Vagina (tissue), 2 donors: ENCODE results near the gene COL26A1.

ENCODE experiments used
- POLR2A ChIP-seq, 2 donors: fragments of 450-650 bp; IDR thresholded peaks; one replicate each; pipeline ENCODE4 v1.6.1; 2017; ENCODE audit warnings: antibody characterized with exemption in 2 of 2, mild to moderate bottlenecking in 2 of 2, moderate library complexity in 2 of 2
- TF ChIP-seq, protein P1 (sequence below), 3 experiments: fragments of 450-650 bp in 2 of 3; fragments of 200-600 bp in 1 of 3; sonication (generic) in 1 of 3; IDR thresholded peaks; one replicate each; pipeline ENCODE4 v1.5.1; 2017 to 2019; ENCODE audit warnings: antibody characterized with exemption in 3 of 3, mild to moderate bottlenecking in 2 of 3, moderate library complexity in 2 of 3

DNA sequence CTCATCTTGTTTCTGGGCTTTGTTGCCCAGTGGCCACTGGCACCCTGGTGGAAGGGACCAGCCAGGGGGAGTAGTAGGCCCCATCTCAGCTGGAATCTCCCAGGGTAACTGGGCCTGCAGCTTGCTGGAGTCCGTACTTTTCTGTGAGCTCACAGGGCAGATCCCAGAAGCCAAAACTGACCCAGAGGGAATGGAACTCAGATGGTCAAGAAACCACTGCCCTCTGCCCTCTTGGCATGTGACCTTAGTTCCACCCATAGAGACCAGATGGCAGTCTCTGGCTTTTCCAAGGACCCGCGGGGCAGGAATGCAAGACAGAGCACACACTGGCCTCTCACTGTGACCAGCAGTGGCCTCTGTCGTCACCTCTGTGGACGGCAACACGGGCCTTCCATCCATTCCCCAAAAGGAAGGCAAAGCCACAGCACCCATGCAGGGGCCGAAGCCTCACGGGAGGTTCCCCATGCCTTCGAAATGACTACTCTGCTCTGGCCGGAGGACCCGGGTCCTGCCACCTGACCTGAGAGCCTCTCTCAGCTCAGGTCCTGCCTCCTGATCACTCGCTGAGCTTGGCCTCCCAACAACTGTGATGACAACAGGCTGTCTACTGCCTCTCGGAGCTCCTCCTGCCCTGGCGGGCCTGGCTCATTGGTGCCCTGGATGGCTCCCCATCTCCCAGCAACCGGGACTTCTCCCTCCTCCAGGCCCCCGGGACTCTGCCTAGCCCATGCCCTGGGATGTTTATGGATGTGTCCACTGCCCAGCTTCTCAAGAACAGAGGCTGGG, 236.5 kb downstream of the COL26A1 start:
- no peak for TF ChIP-seq POLR2A (IDR thresholded peaks at IDR 0.05)
- TF ChIP-seq, protein P1, sequence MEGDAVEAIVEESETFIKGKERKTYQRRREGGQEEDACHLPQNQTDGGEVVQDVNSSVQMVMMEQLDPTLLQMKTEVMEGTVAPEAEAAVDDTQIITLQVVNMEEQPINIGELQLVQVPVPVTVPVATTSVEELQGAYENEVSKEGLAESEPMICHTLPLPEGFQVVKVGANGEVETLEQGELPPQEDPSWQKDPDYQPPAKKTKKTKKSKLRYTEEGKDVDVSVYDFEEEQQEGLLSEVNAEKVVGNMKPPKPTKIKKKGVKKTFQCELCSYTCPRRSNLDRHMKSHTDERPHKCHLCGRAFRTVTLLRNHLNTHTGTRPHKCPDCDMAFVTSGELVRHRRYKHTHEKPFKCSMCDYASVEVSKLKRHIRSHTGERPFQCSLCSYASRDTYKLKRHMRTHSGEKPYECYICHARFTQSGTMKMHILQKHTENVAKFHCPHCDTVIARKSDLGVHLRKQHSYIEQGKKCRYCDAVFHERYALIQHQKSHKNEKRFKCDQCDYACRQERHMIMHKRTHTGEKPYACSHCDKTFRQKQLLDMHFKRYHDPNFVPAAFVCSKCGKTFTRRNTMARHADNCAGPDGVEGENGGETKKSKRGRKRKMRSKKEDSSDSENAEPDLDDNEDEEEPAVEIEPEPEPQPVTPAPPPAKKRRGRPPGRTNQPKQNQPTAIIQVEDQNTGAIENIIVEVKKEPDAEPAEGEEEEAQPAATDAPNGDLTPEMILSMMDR (IDR thresholded peaks at IDR 0.05), result no peak
